Fibroblast of lung (primary cell): ENCODE results near the gene MYO5B. TPM values are rescaled to one million over a fixed set of nuclear protein-coding genes. Genes with fewer than 3 reads are reported as not detected.
"Not testable (repeated sequence)": the region's sequence is repeated elsewhere in the genome, so short reads cannot be mapped to it uniquely, and the experiment has no call there.

Source experiments
- DNase-seq, 2 donors: peaks; one replicate each; pipeline versions ENCODE4 v3.0.0 to v3.0.0-alpha.2; 2010; ENCODE audit warnings: low read depth in 2 of 2
- H2AFZ ChIP-seq: 2 replicates; pipeline ENCODE4 v1.5.1; 2012; ENCODE audit warnings: low read length, control low read depth, inconsistent platforms
- H3K27ac ChIP-seq: 2 replicates; pipeline ENCODE4 v1.5.1; 2011; ENCODE audit warnings: low read length, control low read depth; ENCODE audit not compliant: insufficient read depth
- H3K27me3 ChIP-seq: 2 replicates; pipeline ENCODE4 v1.5.1; 2011; ENCODE audit warnings: mild to moderate bottlenecking, low read length; ENCODE audit not compliant: control insufficient read depth, insufficient read depth
- H3K36me3 ChIP-seq: 2 replicates; pipeline ENCODE4 v1.5.1; 2011; ENCODE audit warnings: low read length; ENCODE audit not compliant: control insufficient read depth, insufficient read depth
- H3K4me1 ChIP-seq: 2 replicates; pipeline ENCODE4 v1.5.1; 2011; ENCODE audit warnings: low read length; ENCODE audit not compliant: control insufficient read depth, insufficient read depth; ENCODE audit errors: extremely low read depth
- H3K4me2 ChIP-seq: 2 replicates; pipeline ENCODE4 v1.5.1; 2011; ENCODE audit warnings: low read length, control low read depth; ENCODE audit not compliant: insufficient read depth; ENCODE audit errors: extremely low read depth
- H3K4me3 ChIP-seq, 4 experiments: fragments of 200-600 bp in 1 of 4; sonication (generic) in 1 of 4; replicated peaks in 1 of 4; 2 replicates each; pipeline ENCODE4 v1.5.1; 2011 to 2016; ENCODE audit warnings: low read length in 4 of 4, low read depth in 3 of 4, mild to moderate bottlenecking in 3 of 4, control low read depth in 2 of 4, inconsistent platforms in 1 of 4, mixed read lengths in 1 of 4; ENCODE audit not compliant: insufficient read depth in 1 of 4; ENCODE audit errors: control extremely low read depth in 1 of 4
- H3K79me2 ChIP-seq: 2 replicates; pipeline ENCODE4 v1.5.1; 2012; ENCODE audit warnings: mild to moderate bottlenecking, low read length, inconsistent platforms; ENCODE audit not compliant: control insufficient read depth, insufficient read depth
- H3K9ac ChIP-seq: 2 replicates; pipeline ENCODE4 v1.5.1; 2011; ENCODE audit warnings: mild to moderate bottlenecking, low read length, control low read depth; ENCODE audit not compliant: insufficient read depth
- H3K9me3 ChIP-seq: 2 replicates; pipeline ENCODE4 v1.5.1; 2012; ENCODE audit warnings: low read depth, low read length; ENCODE audit not compliant: control insufficient read depth, insufficient read depth
- H4K20me1 ChIP-seq: 2 replicates; pipeline ENCODE4 v1.5.1; 2011; ENCODE audit warnings: low read length; ENCODE audit not compliant: control insufficient read depth, insufficient read depth; ENCODE audit errors: extremely low read depth
- CTCF ChIP-seq, 2 donors: IDR thresholded peaks in 1 of 2; conservative IDR thresholded peaks in 1 of 2; 1 replicate in 1 of 2; 2 replicates in 1 of 2; pipeline ENCODE4 v1.5.1; 2011 to 2012; ENCODE audit warnings: low read length in 2 of 2, control low read depth in 1 of 2, inconsistent platforms in 1 of 2, low read depth in 1 of 2, mild to moderate bottlenecking in 1 of 2
- EZH2 ChIP-seq: IDR thresholded peaks from 2 replicates; pipeline ENCODE4 v1.5.1; 2012; ENCODE audit warnings: low read length, control low read depth, mild to moderate bottlenecking; ENCODE audit errors: missing control alignments
- polyA plus RNA-seq, 2 donors: library from polyadenylated mRNA; depleted of rRNA in 1 of 2; stranded (reverse) in 1 of 2; unstranded in 1 of 2; fragments of >200 nt; gene quantifications; 2 replicates each; pipeline ENCODE4 v1.2.1, GENCODE V29; 2011 to 2012; ENCODE audit warnings: missing spikeins in 1 of 2
- total RNA-seq: library from RNA; depleted of rRNA; stranded (reverse); fragments of >200 nt; gene quantifications from 2 replicates; pipeline ENCODE4 v1.2.1, GENCODE V29; 2014

MYO5B gene
- total and polyA plus RNA-seq, 2 donors (not counting 1 experiment from before 2014, with no cell fraction given) = under 0.01 to 0.06 TPM

- no peak overlapping the region for H3K4me3 ChIP-seq
- no peaks in the 10 kb centered on the region for H4K20me1 ChIP-seq
- DNase-seq = no peak
- H3K4me1 ChIP-seq = peaks cover 3% of the 10 kb centered on the region
- no peaks in the 10 kb centered on the region for H3K27me3 ChIP-seq
- no peak overlapping the region for H3K27ac ChIP-seq
- no peak for TF ChIP-seq CTCF (conservative IDR thresholded peaks at IDR 0.05 in 1 of 2, IDR thresholded peaks at IDR 0.05 in 1 of 2; ENCODE audit: low read depth in 1 of 2, low read length in 2 of 2)
- no peak for TF ChIP-seq EZH2
- no peaks in the 10 kb centered on the region for H3K9me3 ChIP-seq
- no peak overlapping the region for H3K4me2 ChIP-seq
- no peaks in the 10 kb centered on the region for H3K36me3 ChIP-seq
- no peaks in the 10 kb centered on the region for H3K79me2 ChIP-seq
- H2AFZ ChIP-seq = no peak overlapping the region
- H3K9ac ChIP-seq = no peak overlapping the region
Measured at GRCh38 chr18:50096766-50097435, 98.0 kb downstream of the MYO5B start.

DNA sequence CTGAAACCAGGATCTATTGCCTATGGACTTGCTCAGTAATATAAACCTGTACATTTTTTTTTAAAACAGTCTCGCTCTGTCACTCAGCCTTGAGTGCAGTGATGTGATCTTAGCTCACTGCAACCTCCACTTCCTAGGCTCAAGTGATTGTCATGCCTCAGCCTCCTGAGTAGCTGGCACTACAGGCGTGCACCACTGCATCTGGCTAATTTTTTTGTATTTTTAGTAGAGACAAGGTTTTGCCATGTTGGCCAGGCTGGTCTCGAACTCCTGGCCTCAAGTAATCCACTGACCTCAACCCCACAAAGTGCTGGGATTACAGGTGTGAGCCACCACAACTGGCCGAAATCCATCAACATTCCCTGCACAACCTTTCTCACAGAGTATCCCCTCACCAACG is 100.2 kb downstream of the MYO5B start:
- not testable (repeated sequence) for H3K79me2 ChIP-seq, H3K4me2 ChIP-seq, H3K9me3 ChIP-seq, H3K27ac ChIP-seq, H3K27me3 ChIP-seq, H3K4me3 ChIP-seq, H3K36me3 ChIP-seq, H2AFZ ChIP-seq, DNase-seq, H3K9ac ChIP-seq, H3K4me1 ChIP-seq, H4K20me1 ChIP-seq

GRCh38 chr18:50094221-50094773 is 100.7 kb downstream of the MYO5B start:
- no peak overlapping the region for H3K4me3 ChIP-seq

More at GRCh38 chr18:50094221-50094773, 100.7 kb downstream of the MYO5B start:
- Histone ChIP-seq H3K36me3 (no peaks in the 10 kb centered on the region), H3K9me3 (no peaks in the 10 kb centered on the region), H3K27ac (no peak overlapping the region), H4K20me1 (no peaks in the 10 kb centered on the region), H3K9ac (no peak overlapping the region), H3K27me3 (no peaks in the 10 kb centered on the region), H3K79me2 (no peaks in the 10 kb centered on the region), H3K4me1 (no peaks in the 10 kb centered on the region), H3K4me2 (no peak overlapping the region), H2AFZ (no peak overlapping the region)
- TF ChIP-seq EZH2 (no peak), CTCF (conservative IDR thresholded peaks at IDR 0.05 in 1 of 2, IDR thresholded peaks at IDR 0.05 in 1 of 2; ENCODE audit: low read depth in 1 of 2, low read length in 2 of 2) (no peak)
- DNase-seq = no peak
